Measurements from ENCODE around the gene GINS2. TPM values are rescaled to one million over a fixed set of nuclear protein-coding genes. Genes with fewer than 3 reads are reported as not detected.

The GINS2 gene
- total and polyA plus RNA-seq, 2 of the 4 experiments (the other 2 are of a cell fraction), result 12.0 to 13.4 TPM

DNA sequence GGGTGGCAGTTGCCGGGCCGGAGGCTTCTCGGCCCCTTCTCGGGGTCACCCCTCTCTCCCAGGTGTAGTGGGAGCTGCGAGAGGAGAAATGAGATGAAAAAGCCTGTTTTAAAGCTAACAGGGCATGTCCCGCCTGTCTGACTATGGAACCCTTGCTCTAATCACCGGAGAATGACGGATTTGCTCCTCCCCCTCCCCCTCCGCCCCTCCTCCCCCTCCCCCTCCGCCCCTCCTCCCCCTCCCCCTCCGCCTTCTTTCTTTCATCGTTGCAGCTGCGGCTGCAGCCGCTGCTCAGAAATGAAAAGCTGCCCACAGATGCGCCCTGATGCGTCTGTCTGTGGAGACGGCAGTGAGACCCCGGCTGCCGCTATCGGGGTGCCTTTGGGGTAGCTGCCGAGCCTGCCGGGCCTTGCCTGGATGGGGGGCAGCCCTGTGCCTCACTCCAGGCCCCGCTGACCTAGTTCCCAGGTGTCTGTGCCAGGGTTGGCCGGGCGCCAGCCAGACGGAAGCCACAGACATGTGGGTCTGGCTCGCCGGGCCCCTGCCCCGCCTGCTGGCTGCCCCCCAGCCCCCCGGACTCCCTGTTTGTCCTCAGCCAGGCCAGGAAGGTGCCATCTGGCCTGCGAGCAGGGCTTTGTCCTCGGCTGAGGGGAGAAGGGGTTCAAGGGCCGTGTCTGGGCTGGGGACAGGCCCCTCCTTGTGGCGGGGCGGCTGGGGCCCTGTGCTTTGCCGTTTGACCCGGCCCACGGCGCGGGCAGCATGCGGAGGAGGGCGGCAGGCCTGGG, 37.7 kb downstream of the GINS2 start:
- 49% methylated on average over 10 of the region's 42 CpGs; no CpG with 5 or more reads in 1 of the 2 experiments for WGBS, 2 experiments (ENCODE audit: extremely low coverage in 2 of 2, insufficient read length in 1 of 2)
- ATAC-seq (ENCODE audit: low read depth) (no peak), DNase-seq (no peak)
- Histone ChIP-seq H2AK5ac (ENCODE audit: low read depth, low read length) (no peak overlapping the region), H3K4me3 (ENCODE audit: insufficient read depth, low read depth, low read length) (no peak overlapping the region), H2AK9ac (replicated peaks; ENCODE audit: low read depth, low read length, poor library complexity) (peak overlapping the region; percentile 77), H2BK5ac (ENCODE audit: low read depth, low read length, poor library complexity, severe bottlenecking) (no peak overlapping the region), H3K9me3 (ENCODE audit: control insufficient read depth, insufficient read depth, low read length) (no peaks in the 10 kb centered on the region), H3K9me1 (ENCODE audit: insufficient read depth, low read length) (0 out of 2 replicates have a peak, but pooled peaks cover 6% of the 10 kb centered on the region), H3K36me3 (ENCODE audit: control insufficient read depth, insufficient read depth, low read length) (peaks cover 31% of the 10 kb centered on the region), H3K27ac (ENCODE audit: insufficient read depth, low read length) (no peak overlapping the region), H4K20me1 (ENCODE audit: insufficient read depth, low read length) (peaks cover 68% of the 10 kb centered on the region), H2AFZ (replicated peaks; ENCODE audit: low read length, poor library complexity) (no peak overlapping the region), H3K56ac (ENCODE audit: extremely low read depth, insufficient read depth, low read length) (no peak overlapping the region), H3K4me1 (ENCODE audit: control insufficient read depth, insufficient read depth, low read length) (peaks cover 14% of the 10 kb centered on the region), H3K14ac (replicated peaks; ENCODE audit: low read depth, low read length) (no peak overlapping the region), H3K23ac (ENCODE audit: low read depth, low read length) (no peak overlapping the region), H2BK20ac (ENCODE audit: low read depth, low read length) (no peak overlapping the region), H2BK120ac (ENCODE audit: low read depth, low read length) (no peak overlapping the region), H3K18ac (ENCODE audit: low read depth, low read length) (no peak overlapping the region), H4K5ac (ENCODE audit: low read depth, low read length) (no peak overlapping the region), H2BK15ac (ENCODE audit: low read depth, low read length) (no peak overlapping the region), H4K91ac (ENCODE audit: insufficient read depth, low read depth, low read length) (no peak overlapping the region), H3K4me2 (ENCODE audit: low read depth, low read length) (no peak overlapping the region), H3K4ac (ENCODE audit: low read depth, low read length) (no peak overlapping the region), H4K8ac (ENCODE audit: low read depth in 2 of 2, low read length in 2 of 2) (no peak overlapping the region), H3K9ac (ENCODE audit: low read depth, low read length) (no peak overlapping the region), H3K27me3 (ENCODE audit: control insufficient read depth, insufficient read depth, low read length) (no peaks in the 10 kb centered on the region), H3K79me1 (ENCODE audit: low read depth in 1 of 2, low read length in 2 of 2) (peaks cover 11 to 37% of the 10 kb centered on the region in 2 experiments)
- intact Hi-C loops (cut with micrococcal nuclease) (no loop called here), dilution Hi-C loops (cut with HindIII; ENCODE audit: low sequenced_read_pairs, unreplicated experiment) (no loop called here), in situ Hi-C loops (cut with MboI; ENCODE audit: low sequenced_read_pairs) (no loop called here)
- no TSS peak for BruUV-seq (replicated peaks)
- ChIA-PET POLR2A (ENCODE audit: unreplicated experiment) (no interaction called here), CTCF (no interaction called here)
- no peak for TF ChIP-seq CEBPB (IDR thresholded peaks at IDR 0.05; ENCODE audit: low read depth, low read length)
- no peak for TF ChIP-seq RAD21 (IDR thresholded peaks at IDR 0.05; ENCODE audit: low read length)
- TF ChIP-seq, protein P1, sequence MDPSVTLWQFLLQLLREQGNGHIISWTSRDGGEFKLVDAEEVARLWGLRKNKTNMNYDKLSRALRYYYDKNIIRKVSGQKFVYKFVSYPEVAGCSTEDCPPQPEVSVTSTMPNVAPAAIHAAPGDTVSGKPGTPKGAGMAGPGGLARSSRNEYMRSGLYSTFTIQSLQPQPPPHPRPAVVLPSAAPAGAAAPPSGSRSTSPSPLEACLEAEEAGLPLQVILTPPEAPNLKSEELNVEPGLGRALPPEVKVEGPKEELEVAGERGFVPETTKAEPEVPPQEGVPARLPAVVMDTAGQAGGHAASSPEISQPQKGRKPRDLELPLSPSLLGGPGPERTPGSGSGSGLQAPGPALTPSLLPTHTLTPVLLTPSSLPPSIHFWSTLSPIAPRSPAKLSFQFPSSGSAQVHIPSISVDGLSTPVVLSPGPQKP (IDR thresholded peaks at IDR 0.05; ENCODE audit: borderline replicate concordance, low read depth, low read length), result no peak
- TF ChIP-seq FOS (IDR thresholded peaks at IDR 0.05; ENCODE audit: low read depth, low read length), result no peak
- TF ChIP-seq NFE2L2 (IDR thresholded peaks at IDR 0.05; ENCODE audit: low read depth, low read length), result no peak
- no peak for TF ChIP-seq SMC3 (IDR thresholded peaks at IDR 0.05; ENCODE audit: low read depth, low read length)
- TF ChIP-seq MAFK (IDR thresholded peaks at IDR 0.05; ENCODE audit: low read depth, low read length), result no peak
- no peak for TF ChIP-seq RFX5 (IDR thresholded peaks at IDR 0.05; ENCODE audit: low read depth, low read length)
- TF ChIP-seq BHLHE40 (IDR thresholded peaks at IDR 0.05; ENCODE audit: low read depth, low read length), result no peak
- TF ChIP-seq, protein P2, sequence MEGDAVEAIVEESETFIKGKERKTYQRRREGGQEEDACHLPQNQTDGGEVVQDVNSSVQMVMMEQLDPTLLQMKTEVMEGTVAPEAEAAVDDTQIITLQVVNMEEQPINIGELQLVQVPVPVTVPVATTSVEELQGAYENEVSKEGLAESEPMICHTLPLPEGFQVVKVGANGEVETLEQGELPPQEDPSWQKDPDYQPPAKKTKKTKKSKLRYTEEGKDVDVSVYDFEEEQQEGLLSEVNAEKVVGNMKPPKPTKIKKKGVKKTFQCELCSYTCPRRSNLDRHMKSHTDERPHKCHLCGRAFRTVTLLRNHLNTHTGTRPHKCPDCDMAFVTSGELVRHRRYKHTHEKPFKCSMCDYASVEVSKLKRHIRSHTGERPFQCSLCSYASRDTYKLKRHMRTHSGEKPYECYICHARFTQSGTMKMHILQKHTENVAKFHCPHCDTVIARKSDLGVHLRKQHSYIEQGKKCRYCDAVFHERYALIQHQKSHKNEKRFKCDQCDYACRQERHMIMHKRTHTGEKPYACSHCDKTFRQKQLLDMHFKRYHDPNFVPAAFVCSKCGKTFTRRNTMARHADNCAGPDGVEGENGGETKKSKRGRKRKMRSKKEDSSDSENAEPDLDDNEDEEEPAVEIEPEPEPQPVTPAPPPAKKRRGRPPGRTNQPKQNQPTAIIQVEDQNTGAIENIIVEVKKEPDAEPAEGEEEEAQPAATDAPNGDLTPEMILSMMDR (conservative IDR thresholded peaks at IDR 0.05; ENCODE audit: low read depth, low read length), result no peak
- TF ChIP-seq POLR2A (IDR thresholded peaks at IDR 0.05; ENCODE audit: low read depth, low read length), result no peak
- TF ChIP-seq CHD1 (IDR thresholded peaks at IDR 0.05; ENCODE audit: low read depth, low read length), result no peak
- TF ChIP-seq MXI1 (IDR thresholded peaks at IDR 0.05; ENCODE audit: borderline replicate concordance, low read depth, low read length), result no peak
- TF ChIP-seq RCOR1 (IDR thresholded peaks at IDR 0.05; ENCODE audit: insufficient replicate concordance, low read length), result no peak
- no peak for TF ChIP-seq MAZ (IDR thresholded peaks at IDR 0.05; ENCODE audit: borderline replicate concordance, low read depth, low read length)
- TF ChIP-seq, protein P3, sequence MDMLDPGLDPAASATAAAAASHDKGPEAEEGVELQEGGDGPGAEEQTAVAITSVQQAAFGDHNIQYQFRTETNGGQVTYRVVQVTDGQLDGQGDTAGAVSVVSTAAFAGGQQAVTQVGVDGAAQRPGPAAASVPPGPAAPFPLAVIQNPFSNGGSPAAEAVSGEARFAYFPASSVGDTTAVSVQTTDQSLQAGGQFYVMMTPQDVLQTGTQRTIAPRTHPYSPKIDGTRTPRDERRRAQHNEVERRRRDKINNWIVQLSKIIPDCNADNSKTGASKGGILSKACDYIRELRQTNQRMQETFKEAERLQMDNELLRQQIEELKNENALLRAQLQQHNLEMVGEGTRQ (IDR thresholded peaks at IDR 0.05; ENCODE audit: low read depth, low read length), result no peak
